ENCODE measurements around the gene LTBP2.

GRCh38 chr14:74655599-74656395 is 43.8 kb upstream of the LTBP2 start:
- TF ChIP-seq EZH2 (IDR thresholded peaks at IDR 0.05; ENCODE audit: borderline replicate concordance) (no peak), CTCF (IDR thresholded peaks at IDR 0.05; ENCODE audit: poor library complexity) (no peak)

Measured in hepatocyte (in vitro differentiated cells).